B cell (primary cell): ENCODE measurements around the gene KIF26B. TPM values are rescaled to one million over a fixed set of nuclear protein-coding genes. Genes with fewer than 3 reads are reported as not detected.

Source experiments
- ATAC-seq: fragments of 200-7000 bp; cut with Tn5 transposase; one replicate; pipeline ENCODE4 v1.10.0; 2021; ENCODE audit warnings: low read depth, mild to moderate bottlenecking, moderate number of reproducible peaks, moderate library complexity
- CTCF ChIA-PET: fragments of 350-600 bp; sonication (Branson Sonifier 250); formaldehyde crosslinking; loops from one replicate; lab custom pipeline; 2021; ENCODE audit warnings: antibody characterized with exemption, inconsistent platforms; lab: Charles Lee
- POLR2A ChIA-PET: fragments of 350-600 bp; sonication (Branson Sonifier 250); formaldehyde crosslinking; loops from one replicate; lab custom pipeline; 2021; ENCODE audit warnings: antibody characterized with exemption; lab: Charles Lee
- DNase-seq: peaks from one replicate; pipeline ENCODE4 v3.0.0; 2013
- H2AFZ ChIP-seq: 2 replicates; pipeline ENCODE4 v1.6.1; 2012; ENCODE audit warnings: mild to moderate bottlenecking, low read depth, low read length; ENCODE audit not compliant: insufficient read depth, poor library complexity, severe bottlenecking
- H3K27ac ChIP-seq, 2 donors: 1 replicate in 1 of 2; 2 replicates in 1 of 2; pipeline ENCODE4 v1.5.1; 2012 to 2013; ENCODE audit warnings: low read length in 2 of 2, mild to moderate bottlenecking in 2 of 2, moderate library complexity in 1 of 2
- H3K27me3 ChIP-seq, 4 experiments: fragments of 200-600 bp in 1 of 4; sonication (generic) in 1 of 4; replicated peaks in 1 of 4; 1 replicate in 2 of 4; 2 replicates in 2 of 4; pipeline versions ENCODE4 v1.6.1 to v1.7.0; 2013 to 2016; ENCODE audit warnings: low read length in 3 of 4, mild to moderate bottlenecking in 2 of 4, mixed read lengths in 1 of 4, moderate library complexity in 1 of 4; ENCODE audit not compliant: insufficient read depth in 4 of 4, control insufficient read depth in 3 of 4; ENCODE audit errors: control extremely low read depth in 1 of 4
- H3K36me3 ChIP-seq, 2 experiments: replicated peaks in 1 of 2; 1 replicate in 1 of 2; 2 replicates in 1 of 2; pipeline versions ENCODE4 v1.6.1 to v1.7.1; 2013; ENCODE audit warnings: low read length in 1 of 2; ENCODE audit not compliant: insufficient read depth in 2 of 2, control insufficient read depth in 1 of 2; ENCODE audit errors: control extremely low read depth in 1 of 2, extremely low read depth in 1 of 2
- H3K4me1 ChIP-seq, 2 donors: fragments of 200-600 bp in 1 of 2; sonication (generic) in 1 of 2; 1 replicate in 1 of 2; 2 replicates in 1 of 2; pipeline versions ENCODE4 v1.5.1 to v1.6.1; 2013 to 2017; ENCODE audit warnings: low read length in 2 of 2; ENCODE audit not compliant: control insufficient read depth in 2 of 2, insufficient read depth in 2 of 2
- H3K4me2 ChIP-seq: replicated peaks from 2 replicates; pipeline ENCODE3; 2012; ENCODE audit warnings: mild to moderate bottlenecking, low read depth, low read length; ENCODE audit not compliant: poor library complexity, severe bottlenecking
- H3K4me3 ChIP-seq, 5 experiments: fragments of 200-600 bp in 1 of 5; sonication (generic) in 1 of 5; 1 replicate in 3 of 5; 2 replicates in 2 of 5; pipeline versions ENCODE4 v1.5.1 to v1.7.0; 2011 to 2016; ENCODE audit warnings: low read length in 4 of 5, mild to moderate bottlenecking in 4 of 5, low read depth in 2 of 5, control low read depth in 1 of 5, moderate library complexity in 1 of 5; ENCODE audit not compliant: insufficient read depth in 1 of 5; ENCODE audit errors: control extremely low read depth in 1 of 5, extremely low read depth in 1 of 5
- H3K79me2 ChIP-seq: fragments of 200-600 bp; sonication (generic); one replicate; pipeline ENCODE4 v1.6.0; 2016; ENCODE audit warnings: low read length; ENCODE audit not compliant: control insufficient read depth, insufficient read depth
- H3K9ac ChIP-seq: fragments of 200-600 bp; sonication (generic); 2 replicates; pipeline ENCODE4 v1.6.1; 2017; ENCODE audit warnings: mild to moderate bottlenecking, low read length, moderate library complexity
- H3K9me3 ChIP-seq, 3 donors: one replicate each; pipeline versions ENCODE4 v1.6.1 to v1.7.1; 2013; ENCODE audit warnings: low read length in 2 of 3; ENCODE audit not compliant: control insufficient read depth in 2 of 3, insufficient read depth in 1 of 3; ENCODE audit errors: control extremely low read depth in 1 of 3
- H4K20me1 ChIP-seq: 2 replicates; pipeline ENCODE4 v1.6.0; 2012; ENCODE audit warnings: mild to moderate bottlenecking, low read length; ENCODE audit not compliant: insufficient read depth, control insufficient read depth, poor library complexity, severe bottlenecking
- H3K27ac Mint-ChIP-seq: one replicate; pipeline ENCODE4 v1.8.0; 2021; ENCODE audit warnings: mixed read lengths
- H3K27me3 Mint-ChIP-seq: one replicate; pipeline ENCODE4 v1.8.0; 2021; ENCODE audit warnings: mixed read lengths
- H3K4me1 Mint-ChIP-seq: one replicate; pipeline ENCODE4 v1.8.0; 2021; ENCODE audit warnings: mixed read lengths
- H3K4me3 Mint-ChIP-seq: one replicate; pipeline ENCODE4 v1.8.0; 2021; ENCODE audit warnings: mixed read lengths
- H3K9me3 Mint-ChIP-seq: one replicate; pipeline ENCODE4 v1.8.0; 2022; ENCODE audit warnings: mixed read lengths; ENCODE audit not compliant: insufficient read depth
- CTCF ChIP-seq: fragments of 200-600 bp; IDR thresholded peaks from one replicate; pipeline ENCODE4 v1.8.0; 2022; ENCODE audit warnings: antibody characterized with exemption, mild to moderate bottlenecking
- EZH2 ChIP-seq: IDR thresholded peaks from 2 replicates; pipeline ENCODE4 v1.6.1; 2012; ENCODE audit warnings: borderline replicate concordance, low read depth, mild to moderate bottlenecking, moderate library complexity, low read length; ENCODE audit not compliant: insufficient read depth, poor library complexity, severe bottlenecking
- WGBS: methylation state at CpG from one replicate; pipeline ENCODE4 v1.1.5; 2013; ENCODE audit warnings: missing lambda C conversion rate; ENCODE audit not compliant: insufficient coverage; 5-methylcytosine and 5-hydroxymethylcytosine counted together
- intact Hi-C: fragments of 100-400 bp; cut with micrococcal nuclease; formaldehyde crosslinking; loops from one replicate; pipeline ENCODE4 v1.10.0; 2022
- polyA plus RNA-seq: library from polyadenylated mRNA; depleted of rRNA; stranded (reverse); fragments of >200 nt; gene quantifications from 2 replicates; pipeline ENCODE4 v1.2.3, GENCODE V29; 2012
- total RNA-seq, 2 donors: library from RNA; stranded (reverse); fragments of 120-200 nt in 1 of 2; gene quantifications; 1 replicate in 1 of 2; 2 replicates in 1 of 2; pipeline versions ENCODE4 v1.2.3 to v1.2.4, GENCODE V29; 2013 to 2022

KIF26B gene
- total and polyA plus RNA-seq, 2 donors (not counting 1 experiment from before 2014, with no cell fraction given) = 0.62 TPM; not detected in 1

DNA sequence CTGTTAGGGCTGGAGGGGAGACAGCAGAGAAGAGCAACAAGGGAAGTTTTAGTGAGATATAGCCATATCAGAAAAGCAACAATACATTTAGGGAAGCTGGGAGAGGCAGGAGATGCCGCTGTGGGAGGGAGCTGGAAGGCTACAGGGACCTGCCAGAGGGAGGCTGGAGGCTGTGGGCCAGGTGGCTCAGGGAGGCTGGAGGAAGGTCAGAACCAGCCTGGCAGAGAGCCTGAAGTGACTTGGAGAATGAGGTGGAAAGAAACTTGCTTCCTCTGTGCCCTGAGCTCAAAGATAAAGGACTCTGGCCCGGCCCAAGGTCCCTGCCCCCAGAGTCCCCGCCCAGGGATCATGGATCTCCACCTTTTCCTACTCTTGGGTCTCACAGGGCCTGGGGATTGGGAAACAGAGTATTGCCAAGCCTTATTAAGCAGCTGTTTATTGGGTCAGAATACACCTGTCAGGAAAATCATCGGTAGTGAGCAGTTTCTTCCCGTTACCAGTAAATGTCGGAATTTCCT is 85.9 kb downstream of the KIF26B start:
- no peak overlapping the region for H3K9ac ChIP-seq
- POLR2A ChIA-PET = no interaction called here
- no peak overlapping the region for H3K4me3 ChIP-seq
- peaks cover 0 to 4% (median 0%) of the 10 kb centered on the region in 4 experiments for H3K27me3 ChIP-seq
- no peaks in the 10 kb centered on the region for H3K9me3 Mint-ChIP-seq
- no peaks in the 10 kb centered on the region for H3K4me1 ChIP-seq
- H4K20me1 ChIP-seq = no peaks in the 10 kb centered on the region
- no peaks in the 10 kb centered on the region for H3K79me2 ChIP-seq
- H3K27me3 Mint-ChIP-seq = peaks cover 12% of the 10 kb centered on the region
- TF ChIP-seq CTCF = no peak
- TF ChIP-seq EZH2 = no peak
- H3K36me3 ChIP-seq = no peaks in the 10 kb centered on the region
- H3K27ac ChIP-seq = no peak overlapping the region
- H3K4me1 Mint-ChIP-seq = no peaks in the 10 kb centered on the region
- H3K4me2 ChIP-seq = no peak overlapping the region
- no peak overlapping the region for H2AFZ ChIP-seq
- no peak overlapping the region for H3K27ac Mint-ChIP-seq
- intact Hi-C loops = no loop called here
- CTCF ChIA-PET = no interaction called here
- DNase-seq (no peak), ATAC-seq (no peak)
- H3K9me3 ChIP-seq = no peaks in the 10 kb centered on the region
- no peak overlapping the region for H3K4me3 Mint-ChIP-seq
- 85% methylated on average over 6 of the region's 6 CpGs for WGBS

DNA sequence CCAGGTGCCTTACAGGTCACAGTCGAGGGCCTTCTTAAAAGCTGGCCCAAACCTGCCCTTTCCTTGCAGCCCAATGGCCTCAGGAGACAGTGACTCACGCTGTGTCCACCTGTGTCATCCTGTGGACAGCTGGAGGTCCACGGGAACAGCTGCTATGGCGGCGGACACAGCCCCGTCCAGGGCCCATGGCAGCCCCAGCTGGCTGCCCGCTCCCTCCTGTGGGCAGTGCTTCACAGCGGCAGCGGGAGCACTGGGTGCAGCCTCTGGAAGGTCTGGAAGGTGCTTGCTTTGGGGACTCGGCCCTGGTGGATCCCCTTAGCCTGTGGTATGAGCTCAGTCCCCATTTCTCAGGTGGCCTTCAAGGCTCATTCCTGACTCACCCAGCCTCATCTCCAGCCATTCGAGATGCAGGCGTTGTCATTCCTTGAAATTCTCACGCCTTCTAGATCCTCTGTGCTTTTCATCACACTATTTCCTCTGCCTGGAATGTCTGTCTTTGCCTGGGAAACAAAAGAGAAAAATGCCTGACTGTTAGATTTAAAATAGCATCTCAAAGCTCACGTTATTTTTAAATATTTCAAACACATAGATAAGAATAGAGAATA is 86.8 kb downstream of the KIF26B start:
- ChIA-PET CTCF (no interaction called here), POLR2A (no interaction called here)
- Histone ChIP-seq H3K4me3 (no peak overlapping the region), H3K4me1 (no peaks in the 10 kb centered on the region), H3K36me3 (no peaks in the 10 kb centered on the region), H3K27ac (no peak overlapping the region), H3K9me3 (no peaks in the 10 kb centered on the region), H3K79me2 (no peaks in the 10 kb centered on the region), H3K9ac (no peak overlapping the region), H3K27me3 (peaks cover 0 to 4% (median 0%) of the 10 kb centered on the region in 4 experiments), H2AFZ (no peak overlapping the region), H4K20me1 (no peaks in the 10 kb centered on the region), H3K4me2 (no peak overlapping the region)
- Mint-ChIP-seq H3K27ac (no peak overlapping the region), H3K9me3 (no peaks in the 10 kb centered on the region), H3K4me1 (no peaks in the 10 kb centered on the region), H3K27me3 (peaks cover 12% of the 10 kb centered on the region), H3K4me3 (no peak overlapping the region)
- 86% methylated on average over 11 of the region's 14 CpGs for WGBS
- TF ChIP-seq EZH2 (no peak), CTCF (no peak)
- DNase-seq (no peak), ATAC-seq (no peak)
- intact Hi-C loops = no loop called here
